ENCODE measurements around the gene FES. TPM values are rescaled to one million over a fixed set of nuclear protein-coding genes. Genes with fewer than 3 reads are reported as not detected.

Gene FES
- total and polyA plus RNA-seq, 11 donors = 10.7 to 37.5 (median 15.9) TPM

DNA sequence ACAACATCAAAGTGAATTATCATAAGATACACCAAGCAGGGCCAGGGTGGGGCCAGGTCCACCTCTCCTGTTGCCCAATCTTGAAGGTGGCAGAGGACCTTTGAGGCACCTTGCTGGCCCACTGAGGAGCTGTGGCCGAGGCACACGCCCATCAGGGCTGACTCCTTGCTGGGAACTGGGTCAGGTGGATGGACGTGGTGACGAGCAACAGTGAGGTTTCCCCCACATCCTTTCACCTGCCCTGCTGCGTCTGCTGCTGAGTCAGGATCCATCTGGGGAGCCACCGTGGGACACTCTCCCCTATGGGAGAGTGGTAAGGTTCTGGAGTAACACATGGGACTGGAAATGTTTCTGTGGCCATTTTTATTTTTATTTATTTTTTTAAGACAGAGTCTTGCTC, 33.2 kb upstream of the FES start:
- intact Hi-C loops (cut with DNase I) = no loop called here
- Histone ChIP-seq H3K36me3 (no peaks in the 10 kb centered on the region), H3K4me1 (peaks cover 0 to 17% (median 0%) of the 10 kb centered on the region in 12 donors), H3K4me3 (no peak overlapping the region), H3K27ac (no peak overlapping the region), H3K27me3 (no peaks in the 10 kb centered on the region), H3K9me3 (no peaks in the 10 kb centered on the region)
- TF ChIP-seq, protein P1, sequence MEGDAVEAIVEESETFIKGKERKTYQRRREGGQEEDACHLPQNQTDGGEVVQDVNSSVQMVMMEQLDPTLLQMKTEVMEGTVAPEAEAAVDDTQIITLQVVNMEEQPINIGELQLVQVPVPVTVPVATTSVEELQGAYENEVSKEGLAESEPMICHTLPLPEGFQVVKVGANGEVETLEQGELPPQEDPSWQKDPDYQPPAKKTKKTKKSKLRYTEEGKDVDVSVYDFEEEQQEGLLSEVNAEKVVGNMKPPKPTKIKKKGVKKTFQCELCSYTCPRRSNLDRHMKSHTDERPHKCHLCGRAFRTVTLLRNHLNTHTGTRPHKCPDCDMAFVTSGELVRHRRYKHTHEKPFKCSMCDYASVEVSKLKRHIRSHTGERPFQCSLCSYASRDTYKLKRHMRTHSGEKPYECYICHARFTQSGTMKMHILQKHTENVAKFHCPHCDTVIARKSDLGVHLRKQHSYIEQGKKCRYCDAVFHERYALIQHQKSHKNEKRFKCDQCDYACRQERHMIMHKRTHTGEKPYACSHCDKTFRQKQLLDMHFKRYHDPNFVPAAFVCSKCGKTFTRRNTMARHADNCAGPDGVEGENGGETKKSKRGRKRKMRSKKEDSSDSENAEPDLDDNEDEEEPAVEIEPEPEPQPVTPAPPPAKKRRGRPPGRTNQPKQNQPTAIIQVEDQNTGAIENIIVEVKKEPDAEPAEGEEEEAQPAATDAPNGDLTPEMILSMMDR (IDR thresholded peaks at IDR 0.05) = no peak
- no peak for TF ChIP-seq POLR2A (IDR thresholded peaks at IDR 0.05)
- DNase-seq = no peak
- ATAC-seq = no peak
- WGBS, 4 donors = 81 to 92% (median 83%) methylated on average over 6 of the region's 6 CpGs

DNA sequence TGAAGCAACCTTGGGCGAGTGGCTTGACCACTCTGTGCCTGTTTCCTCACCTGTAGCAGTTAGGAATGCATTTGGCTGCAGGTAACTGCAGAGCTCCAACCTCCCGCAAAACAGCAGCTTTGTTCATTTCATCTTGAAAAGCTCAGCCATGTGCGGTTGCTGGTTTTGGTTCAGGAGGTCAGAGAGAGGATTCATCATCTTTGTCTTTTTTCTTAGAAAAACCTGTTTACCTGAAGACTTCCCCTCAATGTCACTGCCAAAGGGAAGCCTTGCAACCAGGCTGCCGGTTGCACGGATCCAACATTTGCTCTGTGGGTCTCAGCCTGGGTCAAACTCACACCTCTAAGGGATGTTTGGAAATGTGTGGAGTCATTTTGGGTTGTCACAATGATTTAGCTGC, 32.4 kb upstream of the FES start:
- WGBS, 4 donors = 85 to 88% (median 86%) methylated on average over 5 of the region's 5 CpGs
- Histone ChIP-seq H3K27ac (no peak overlapping the region), H3K27me3 (no peaks in the 10 kb centered on the region), H3K4me3 (no peak overlapping the region), H3K4me1 (peaks cover 0 to 23% (median 0%) of the 10 kb centered on the region in 12 donors), H3K36me3 (no peaks in the 10 kb centered on the region), H3K9me3 (no peaks in the 10 kb centered on the region)
- DNase-seq (no peak), ATAC-seq (no peak)
- intact Hi-C loops (cut with DNase I) = no loop called here
- TF ChIP-seq, protein P1 (IDR thresholded peaks at IDR 0.05) = no peak
- TF ChIP-seq POLR2A (IDR thresholded peaks at IDR 0.05) = no peak

DNA sequence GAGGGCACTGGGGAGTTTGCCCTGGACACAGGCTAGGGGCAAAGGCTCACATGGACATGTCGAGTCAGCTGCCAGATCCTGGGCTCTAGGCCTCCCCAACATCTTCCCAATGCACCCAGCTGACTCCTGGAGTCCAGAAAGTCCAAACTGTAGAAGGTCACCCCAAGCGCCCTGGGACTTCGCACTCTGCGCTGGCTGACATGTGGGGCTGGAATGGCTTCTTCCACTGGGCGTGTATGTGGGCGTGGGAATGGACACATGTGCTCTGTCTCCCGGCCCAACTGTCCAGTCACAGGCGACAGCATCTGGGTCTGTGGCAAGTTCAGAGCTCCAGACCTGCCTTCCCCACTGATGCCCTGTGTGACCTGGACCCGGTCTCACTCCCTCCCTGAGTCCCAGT, 29.2 kb upstream of the FES start:
- Histone ChIP-seq H3K27ac (no peak overlapping the region), H3K27me3 (no peaks in the 10 kb centered on the region), H3K4me1 (peaks cover 0 to 33% (median 4%) of the 10 kb centered on the region in 12 donors), H3K36me3 (no peaks in the 10 kb centered on the region), H3K4me3 (no peak overlapping the region), H3K9me3 (no peaks in the 10 kb centered on the region)
- intact Hi-C loops (cut with DNase I) = no loop called here
- WGBS, 4 donors = 87 to 91% (median 90%) methylated on average over 8 to 9 of the region's 9 CpGs
- DNase-seq (no peak), ATAC-seq (no peak)
- TF ChIP-seq, protein P1 (IDR thresholded peaks at IDR 0.05) = no peak
- no peak for TF ChIP-seq POLR2A (IDR thresholded peaks at IDR 0.05)

DNA sequence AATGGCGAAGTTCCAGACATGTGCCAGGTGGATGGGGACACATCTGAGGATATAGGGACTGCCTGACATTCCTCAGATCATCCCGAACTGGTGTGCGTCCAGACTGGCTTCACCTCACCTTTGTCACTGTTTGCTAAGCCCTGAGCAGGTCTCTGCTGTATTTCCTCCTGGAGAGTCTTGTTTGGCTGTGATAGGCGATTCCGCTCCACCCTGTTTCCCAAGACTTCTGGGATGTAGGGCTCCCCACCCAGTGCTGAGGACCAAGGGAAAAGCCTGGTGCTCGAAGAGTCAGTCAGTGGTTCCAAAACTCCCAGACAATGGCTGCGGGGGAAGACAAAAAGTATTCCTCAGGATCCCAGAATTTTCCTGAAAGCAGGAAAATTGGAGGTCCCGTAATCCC, 27.0 kb upstream of the FES start:
- intact Hi-C loops (cut with DNase I) = no loop called here
- no peak for DNase-seq
- no peak overlapping the region for H3K4me3 ChIP-seq
- no peak for TF ChIP-seq POLR2A (IDR thresholded peaks at IDR 0.05)
- TF ChIP-seq, protein P1 (IDR thresholded peaks at IDR 0.05) = no peak
- 91 to 95% (median 93%) methylated on average over 8 of the region's 8 CpGs for WGBS, 4 donors
- ATAC-seq = no peak
- peaks cover 0 to 31% (median 4%) of the 10 kb centered on the region in 12 donors for H3K4me1 ChIP-seq
- no peaks in the 10 kb centered on the region for H3K9me3 ChIP-seq
- H3K27me3 ChIP-seq = no peaks in the 10 kb centered on the region
- no peaks in the 10 kb centered on the region for H3K36me3 ChIP-seq
- H3K27ac ChIP-seq = no peak overlapping the region
